ENCODE measurements around the gene CD2BP2. TPM values are rescaled to one million over a fixed set of nuclear protein-coding genes. Genes with fewer than 3 reads are reported as not detected.

The CD2BP2 gene
- total and polyA plus RNA-seq, 2 of the 8 experiments (the other 6 are each of a cell fraction or from before 2014, with no cell fraction given): 22.4 to 55.3 TPM

GRCh38 chr16:30356401-30357084, 1.4 kb upstream of the CD2BP2 start:
- peaks cover 11% of the 10 kb centered on the region for H3K23me2 ChIP-seq (ENCODE audit: low read depth, low read length)
- H3K56ac ChIP-seq (replicated peaks; ENCODE audit: insufficient read length, low read depth, low read length): no peak overlapping the region
- no peaks in the 10 kb centered on the region for H3K27me3 ChIP-seq (replicated peaks in 1 of 4; ENCODE audit: control insufficient read depth in 3 of 4, extremely low read depth in 1 of 4, insufficient read depth in 3 of 4, low read length in 3 of 4)
- no peaks in the 10 kb centered on the region for H3K9me3 ChIP-seq (ENCODE audit: insufficient read depth in 2 of 2, low read depth in 1 of 2, low read length in 1 of 2)
- H2BK12ac ChIP-seq (ENCODE audit: low read depth, low read length): peak overlapping the region; percentile 50; the same call in 1 of the 2 replicates
- 92% methylated on average over 8 of the region's 12 CpGs; no CpG with 5 or more reads in 1 of the 2 experiments for WGBS, 2 experiments (ENCODE audit: extremely low coverage in 1 of 2, insufficient coverage in 1 of 2, insufficient read length in 1 of 2, insufficient replicate concordance in 2 of 2, low coverage in 1 of 2, low lambda C conversion rate in 2 of 2, missing lambda C conversion rate in 1 of 2)
- H3K4ac ChIP-seq (replicated peaks; ENCODE audit: insufficient read length, low read depth, low read length): peak overlapping the region; percentile 40
- peaks cover 0 to 12% (median 6%) of the 10 kb centered on the region in 4 experiments; a peak in 5 of 7 replicates for H3K4me1 ChIP-seq (replicated peaks in 1 of 4; ENCODE audit: control insufficient read depth in 3 of 4, insufficient read depth in 4 of 4, low read length in 3 of 4)
- H2AK5ac ChIP-seq (ENCODE audit: low read depth, low read length): peak overlapping the region; percentile 65; the same call in 1 of the 2 replicates
- FAIRE-seq (no peak), DNase-seq (ENCODE audit: low read depth in 1 of 2, low spot score in 2 of 2) (no peak)
- peak overlapping the region; percentile 61; the same call in 1 of the 2 replicates for H2BK15ac ChIP-seq (ENCODE audit: low read length)
- H3K27ac ChIP-seq (ENCODE audit: low read depth, low read length): no peak overlapping the region; the same call in 1 of the 2 replicates
- no peak overlapping the region for H4K91ac ChIP-seq (replicated peaks; ENCODE audit: insufficient read length, low read length)
- POLR2A ChIA-PET (ENCODE audit: partially characterized antibody): interaction anchor here (1.1 to 7.9 kb wide), 9 partner anchors 8 to 79 kb away, joined by 3 to 79 read pairs (median 16); partner anchors contain the start of genes TBC1D10B, ZNF48 and ZNF771
- peak overlapping the region; percentile 61 to 88 for H3K4me2 ChIP-seq (ENCODE audit: insufficient read depth in 1 of 2, low read depth in 2 of 2, low read length in 2 of 2)
- H4K5ac ChIP-seq (ENCODE audit: insufficient read length, low read depth, low read length): no peak overlapping the region
- peak overlapping the region; percentile 96; the same call in 1 of the 2 replicates for H2BK5ac ChIP-seq (ENCODE audit: low read depth, low read length)
- no peak overlapping the region for H2BK20ac ChIP-seq (ENCODE audit: low read length)
- no peak overlapping the region for H3K23ac ChIP-seq (ENCODE audit: insufficient read length)
- no peaks in the 10 kb centered on the region; the same call in 1 of the 2 replicates for H3K79me1 ChIP-seq (ENCODE audit: low read depth, low read length)
- H3K14ac ChIP-seq (ENCODE audit: insufficient read length): no peak overlapping the region
- no peak overlapping the region for H2AFZ ChIP-seq (ENCODE audit: low read length)
- H4K20me1 ChIP-seq (replicated peaks in 1 of 2; ENCODE audit: control insufficient read depth in 1 of 2, insufficient read depth in 2 of 2, low read length in 2 of 2): peaks cover 0 to 12% of the 10 kb centered on the region in 2 experiments
- peak overlapping the region in 2 of 4 experiments; percentile 74 to 88; a peak in 5 of 8 replicates for H3K4me3 ChIP-seq (ENCODE audit: extremely low read depth in 1 of 4, insufficient read depth in 2 of 4, low read depth in 3 of 4, low read length in 4 of 4)
- no peak overlapping the region for H2BK120ac ChIP-seq (replicated peaks; ENCODE audit: low read depth, low read length)
- H3K79me2 ChIP-seq (ENCODE audit: control insufficient read depth in 1 of 2, insufficient read depth in 2 of 2, low read length in 2 of 2): peaks cover 0 to 14% of the 10 kb centered on the region in 2 experiments; a peak in 2 of 4 replicates
- H4K8ac ChIP-seq (ENCODE audit: extremely low read depth, insufficient read depth, low read length): peak overlapping the region; percentile 43; the same call in 1 of the 2 replicates
- H3K9ac ChIP-seq (replicated peaks in 1 of 4; ENCODE audit: extremely low read depth in 1 of 4, low read depth in 3 of 4, low read length in 3 of 4): peak overlapping the region in 1 of 4 experiments; percentile 91; a peak in 1 of 7 replicates
- H3K36me3 ChIP-seq (ENCODE audit: control insufficient read depth in 2 of 4, insufficient read depth in 4 of 4, low read length in 3 of 4): peaks cover 7 to 22% (median 17%) of the 10 kb centered on the region in 4 experiments
- H3K18ac ChIP-seq (ENCODE audit: extremely low read depth, low read length): no peak overlapping the region
- CTCF ChIA-PET (ENCODE audit: partially characterized antibody): interaction anchor here (0.8 to 3.5 kb wide), 8 partner anchors 8 to 73 kb away, joined by 3 to 12 read pairs (median 4); partner anchors contain the start of genes DCTPP1 and SEPTIN1
- TF ChIP-seq TCF12 (IDR thresholded peaks at IDR 0.05; ENCODE audit: low read depth, low read length) (no peak), JUND (IDR thresholded peaks at IDR 0.05; ENCODE audit: low read length) (no peak), BCL11A (IDR thresholded peaks at IDR 0.05; ENCODE audit: low read depth in 2 of 2, low read length in 2 of 2) (no peak), FOSL1 (IDR thresholded peaks at IDR 0.05; ENCODE audit: insufficient read depth, low read depth, low read length) (no peak), TBP (IDR thresholded peaks at IDR 0.05; ENCODE audit: low read depth, low read length) (no peak), TAF1 (IDR thresholded peaks at IDR 0.05; ENCODE audit: low read depth, low read length) (no peak), ASH2L (IDR thresholded peaks at IDR 0.05; ENCODE audit: low read length) (no peak), BRCA1 (IDR thresholded peaks at IDR 0.05; ENCODE audit: low read depth, low read length) (no peak), ATF3 (IDR thresholded peaks at IDR 0.05; ENCODE audit: insufficient read depth, low read depth, low read length) (no peak), MAX (IDR thresholded peaks at IDR 0.05) (no peak)

Data from H1 (cell line).